ENCODE data around the gene MMP15. TPM values are rescaled to one million over a fixed set of nuclear protein-coding genes. Genes with fewer than 3 reads are reported as not detected.

MMP15 gene
- total RNA-seq, 1 donor from 2014 or later, result 5.1 TPM

GRCh38 chr16:58034774-58035173, 9.2 kb downstream of the MMP15 start:
- no peak for DNase-seq (ENCODE audit: low read depth, low spot score)

- DNase-seq (ENCODE audit: low read depth, low spot score), result no peak
Measured at GRCh38 chr16:58035356-58036170, 10.0 kb downstream of the MMP15 start.

DNA sequence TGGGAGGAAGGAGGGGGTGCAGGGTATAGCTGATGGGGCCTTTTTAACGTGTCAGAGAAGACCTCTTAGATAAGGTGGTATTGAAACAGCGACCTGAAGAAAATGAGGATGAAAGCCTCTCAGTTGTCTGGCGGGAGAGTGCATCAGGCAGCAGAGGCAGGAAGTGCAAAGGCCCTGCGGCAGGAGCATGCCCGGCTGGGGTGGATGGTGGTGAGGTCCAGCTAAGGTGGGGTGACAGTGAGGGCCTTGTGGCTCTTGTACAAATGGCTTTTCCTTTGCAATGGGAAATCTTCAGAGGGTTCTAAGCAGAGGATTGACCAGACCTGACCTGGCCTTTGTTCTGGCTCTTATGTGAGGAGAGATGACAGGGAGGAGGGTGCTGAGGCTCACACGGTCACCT, 11.4 kb downstream of the MMP15 start:
- DNase-seq (ENCODE audit: low read depth, low spot score), result no peak

- DNase-seq (ENCODE audit: low read depth, low spot score), result no peak
Measured at GRCh38 chr16:58037365-58038057, 12.0 kb downstream of the MMP15 start.

GRCh38 chr16:58038219-58038641, 12.7 kb downstream of the MMP15 start:
- no peak for DNase-seq (ENCODE audit: low read depth, low spot score)

DNA sequence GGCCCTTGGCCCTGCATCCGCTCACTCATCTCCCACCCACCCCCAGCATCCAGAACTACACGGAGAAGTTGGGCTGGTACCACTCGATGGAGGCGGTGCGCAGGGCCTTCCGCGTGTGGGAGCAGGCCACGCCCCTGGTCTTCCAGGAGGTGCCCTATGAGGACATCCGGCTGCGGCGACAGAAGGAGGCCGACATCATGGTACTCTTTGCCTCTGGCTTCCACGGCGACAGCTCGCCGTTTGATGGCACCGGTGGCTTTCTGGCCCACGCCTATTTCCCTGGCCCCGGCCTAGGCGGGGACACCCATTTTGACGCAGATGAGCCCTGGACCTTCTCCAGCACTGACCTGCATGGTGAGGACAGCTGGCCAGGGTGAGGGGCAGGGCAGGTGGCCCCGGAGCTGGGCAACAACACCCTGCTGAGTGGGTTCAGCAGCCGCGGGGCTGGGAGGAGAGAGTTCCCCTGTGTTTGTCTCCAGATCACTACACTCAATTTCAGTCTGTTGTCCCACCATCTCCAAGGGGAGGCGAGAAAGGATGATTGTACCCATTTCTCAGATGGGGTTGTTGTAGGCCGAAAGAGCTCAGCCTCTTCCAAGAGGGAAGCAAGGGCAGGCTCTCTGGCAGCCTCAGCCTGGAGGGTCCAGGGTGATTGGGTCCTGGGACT, 14.4 kb downstream of the MMP15 start:
- no peak for DNase-seq (ENCODE audit: low read depth, low spot score)

DNA sequence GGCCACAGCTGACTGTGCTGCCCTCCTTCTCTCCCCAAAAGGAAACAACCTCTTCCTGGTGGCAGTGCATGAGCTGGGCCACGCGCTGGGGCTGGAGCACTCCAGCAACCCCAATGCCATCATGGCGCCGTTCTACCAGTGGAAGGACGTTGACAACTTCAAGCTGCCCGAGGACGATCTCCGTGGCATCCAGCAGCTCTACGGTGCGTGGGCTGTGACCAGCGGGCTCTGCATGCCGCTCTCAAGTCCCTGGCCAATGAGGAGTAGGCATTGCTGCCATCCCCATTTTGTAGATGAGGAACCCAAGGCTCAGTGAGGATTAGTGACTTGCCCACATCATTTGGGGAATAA, 14.9 kb downstream of the MMP15 start:
- DNase-seq (ENCODE audit: low read depth, low spot score), result no peak

DNA sequence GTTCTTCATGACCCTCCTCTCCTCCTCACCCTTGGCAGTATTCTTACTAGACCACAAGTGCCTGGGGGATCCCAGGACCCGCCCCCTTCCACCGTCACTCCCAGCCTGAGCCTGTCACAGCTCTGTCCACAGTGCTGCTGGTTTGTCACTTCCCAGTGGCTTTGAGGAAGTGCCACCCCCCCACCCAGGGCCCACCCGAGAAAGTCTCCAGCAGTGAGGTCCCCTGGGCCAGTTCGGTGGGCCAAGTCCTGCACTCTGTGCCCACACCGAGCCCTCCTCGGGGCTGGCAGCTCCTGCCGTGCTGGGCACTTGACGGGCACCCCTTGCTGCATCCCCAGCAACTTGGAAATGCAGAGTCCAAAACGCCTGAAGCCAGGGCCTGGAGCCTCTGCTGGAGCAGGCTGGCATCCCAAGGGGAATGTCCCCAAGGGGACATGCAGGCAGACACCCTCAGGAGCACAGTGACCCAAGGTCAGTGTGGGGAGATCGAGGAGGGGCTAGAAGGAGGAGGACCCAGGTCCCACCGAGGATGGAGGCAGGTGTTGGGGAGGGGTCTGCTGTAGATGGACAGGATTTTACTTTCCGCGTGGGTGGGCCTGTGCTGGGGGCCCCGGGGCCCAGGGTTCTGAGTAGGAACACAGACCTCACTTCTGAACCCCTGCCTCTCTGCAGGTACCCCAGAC, 15.5 kb downstream of the MMP15 start:
- DNase-seq (ENCODE audit: low read depth, low spot score), result no peak

DNA sequence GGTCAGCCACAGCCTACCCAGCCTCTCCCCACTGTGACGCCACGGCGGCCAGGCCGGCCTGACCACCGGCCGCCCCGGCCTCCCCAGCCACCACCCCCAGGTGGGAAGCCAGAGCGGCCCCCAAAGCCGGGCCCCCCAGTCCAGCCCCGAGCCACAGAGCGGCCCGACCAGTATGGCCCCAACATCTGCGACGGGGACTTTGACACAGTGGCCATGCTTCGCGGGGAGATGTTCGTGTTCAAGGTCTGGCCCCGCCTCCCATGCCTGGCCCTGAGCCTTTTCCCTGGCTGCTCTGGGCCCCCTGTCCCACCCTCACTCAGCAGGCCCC, 16.0 kb downstream of the MMP15 start:
- DNase-seq (ENCODE audit: low read depth, low spot score), result no peak

GRCh38 chr16:58042001-58042885, 16.7 kb downstream of the MMP15 start:
- no peak for DNase-seq (ENCODE audit: low read depth, low spot score)

DNA sequence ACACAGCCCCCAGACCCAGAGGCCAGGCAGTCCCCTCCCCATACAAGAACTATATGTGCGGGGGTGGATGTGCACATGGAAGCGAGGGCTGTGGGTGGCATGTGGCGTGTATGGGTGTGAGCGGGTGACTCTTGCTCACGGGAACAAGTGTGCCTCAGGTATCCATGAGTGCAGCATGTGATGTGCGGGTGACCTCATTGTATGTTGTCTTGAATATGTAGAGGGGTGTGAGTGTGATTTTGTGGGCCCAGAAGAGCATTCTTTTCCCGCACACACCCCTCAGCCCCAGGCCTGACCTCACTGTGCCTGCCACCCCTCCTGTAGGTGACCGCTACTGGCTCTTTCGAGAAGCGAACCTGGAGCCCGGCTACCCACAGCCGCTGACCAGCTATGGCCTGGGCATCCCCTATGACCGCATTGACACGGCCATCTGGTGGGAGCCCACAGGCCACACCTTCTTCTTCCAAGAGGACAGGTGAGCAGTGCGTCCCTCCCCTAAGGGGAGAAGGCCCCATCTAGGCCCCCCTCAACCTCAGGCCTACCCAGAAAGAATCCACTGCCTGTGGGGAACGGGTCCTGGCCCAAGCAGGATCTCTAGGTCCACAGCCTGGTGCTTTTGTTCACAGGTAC, 17.4 kb downstream of the MMP15 start:
- no peak for DNase-seq (ENCODE audit: low read depth, low spot score)

DNA sequence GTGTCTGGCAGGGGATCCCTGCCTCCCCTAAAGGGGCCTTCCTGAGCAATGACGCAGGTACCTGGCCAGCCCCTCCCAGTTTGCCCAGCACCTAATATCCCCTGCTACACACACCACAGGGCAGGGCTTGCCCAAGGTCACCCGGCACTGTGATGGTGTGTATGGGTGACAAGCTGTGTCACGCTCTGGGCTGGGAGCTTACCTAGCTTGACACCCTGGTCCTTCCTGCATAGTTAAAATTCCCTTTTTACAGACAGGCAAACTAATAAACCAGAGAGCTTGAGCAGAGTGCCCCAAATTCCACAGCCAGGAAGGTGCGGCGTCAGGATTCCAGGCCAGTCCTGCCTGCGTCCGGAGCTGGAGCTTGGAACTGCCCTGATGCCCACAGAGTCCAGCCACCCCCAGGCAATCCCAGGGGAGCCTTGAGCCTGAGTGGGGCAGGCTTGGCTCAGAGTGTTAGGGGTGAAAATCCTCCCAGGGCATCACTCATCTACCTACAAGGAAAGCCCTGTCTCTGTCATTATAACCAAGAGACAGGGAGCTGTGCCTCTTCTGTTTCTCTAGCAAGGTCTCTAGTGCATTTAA, 18.1 kb downstream of the MMP15 start:
- no peak for DNase-seq (ENCODE audit: low read depth, low spot score)

DNA sequence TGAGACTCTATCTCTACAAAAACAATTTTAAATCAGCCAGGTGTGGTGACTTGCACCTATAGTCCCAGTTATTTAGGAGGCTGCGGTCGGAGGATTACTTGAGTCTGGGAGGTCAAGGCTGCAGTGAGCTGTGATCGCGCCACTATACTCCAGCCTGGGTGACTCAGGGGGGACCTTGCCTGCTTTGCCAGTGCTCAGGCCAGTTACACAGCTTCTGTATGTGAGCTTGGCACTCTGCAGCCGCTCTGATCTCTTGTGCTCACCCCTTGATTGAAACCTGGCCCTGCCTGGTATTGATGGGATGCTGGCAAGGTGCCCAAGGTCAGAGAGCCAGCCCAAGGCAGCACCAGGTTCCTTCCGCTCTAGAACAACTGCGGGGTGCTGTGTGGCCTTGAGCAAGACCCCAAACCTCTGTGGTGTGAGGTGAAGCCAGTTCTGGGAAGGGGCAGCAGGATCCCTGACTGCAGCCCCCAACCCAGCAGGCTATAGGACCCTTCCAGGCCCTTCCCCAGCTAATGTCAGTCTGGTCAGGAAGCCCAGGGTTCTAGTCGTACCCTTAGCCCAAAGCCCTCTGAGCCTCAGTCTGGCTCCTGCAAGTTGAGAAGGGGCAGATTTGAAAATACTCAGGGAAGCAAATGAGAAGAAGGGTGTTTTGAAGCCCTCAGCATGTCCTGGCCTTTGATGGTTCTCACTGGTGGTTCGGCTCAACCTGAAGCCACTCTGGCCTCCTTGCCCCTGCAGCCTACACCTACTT, 18.9 kb downstream of the MMP15 start:
- DNase-seq (ENCODE audit: low read depth, low spot score), result no peak

DNA sequence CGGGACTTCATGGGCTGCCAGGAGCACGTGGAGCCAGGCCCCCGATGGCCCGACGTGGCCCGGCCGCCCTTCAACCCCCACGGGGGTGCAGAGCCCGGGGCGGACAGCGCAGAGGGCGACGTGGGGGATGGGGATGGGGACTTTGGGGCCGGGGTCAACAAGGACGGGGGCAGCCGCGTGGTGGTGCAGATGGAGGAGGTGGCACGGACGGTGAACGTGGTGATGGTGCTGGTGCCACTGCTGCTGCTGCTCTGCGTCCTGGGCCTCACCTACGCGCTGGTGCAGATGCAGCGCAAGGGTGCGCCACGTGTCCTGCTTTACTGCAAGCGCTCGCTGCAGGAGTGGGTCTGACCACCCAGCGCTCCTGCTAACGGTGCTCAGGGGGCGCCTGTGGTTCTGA, 19.5 kb downstream of the MMP15 start:
- DNase-seq (ENCODE audit: low read depth, low spot score), result no peak

DNA sequence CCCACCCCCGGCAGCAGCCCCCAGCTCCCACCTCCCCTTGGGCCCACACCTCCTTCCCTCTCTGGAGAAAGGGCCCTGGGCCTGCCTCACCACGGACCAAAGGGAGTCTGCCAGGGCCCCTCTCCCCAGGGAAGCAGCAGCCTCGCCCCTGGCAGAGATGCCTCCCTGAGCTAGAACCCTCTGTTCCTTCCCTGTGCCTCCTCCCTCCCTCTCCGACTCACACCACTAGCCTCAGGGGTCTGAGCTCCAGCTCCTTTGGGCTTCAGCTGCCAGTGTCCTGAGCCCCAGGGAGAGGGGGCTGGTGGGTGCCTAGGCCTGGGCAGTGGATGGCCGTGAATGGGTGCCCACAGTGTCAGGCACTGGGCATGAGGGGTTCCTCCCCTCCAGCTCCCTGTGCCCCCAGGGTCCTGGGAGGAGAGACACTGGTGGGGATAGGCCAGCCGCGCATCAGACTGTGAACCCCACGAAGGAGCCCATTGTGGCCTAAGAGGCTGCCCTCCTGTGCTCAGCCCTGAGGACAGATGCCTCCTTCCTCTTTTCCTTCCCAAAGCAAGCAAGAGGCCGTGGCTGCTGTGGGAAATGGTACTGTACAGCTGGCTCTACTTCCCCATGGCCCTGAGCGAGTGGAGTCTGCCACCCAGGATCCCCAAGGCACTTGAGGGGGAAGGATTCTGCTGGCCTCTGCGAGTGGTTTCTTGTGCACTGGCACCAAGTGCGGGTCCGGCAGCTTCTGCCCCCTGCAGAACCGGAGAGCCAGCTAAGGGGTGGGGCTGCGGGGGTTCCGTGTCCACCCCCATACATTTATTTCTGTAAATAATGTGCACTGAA, 20.7 kb downstream of the MMP15 start:
- DNase-seq (ENCODE audit: low read depth, low spot score), result no peak

GRCh38 chr16:58046936-58047335, 21.4 kb downstream of the MMP15 start:
- DNase-seq (ENCODE audit: low read depth, low spot score), result no peak

DNA sequence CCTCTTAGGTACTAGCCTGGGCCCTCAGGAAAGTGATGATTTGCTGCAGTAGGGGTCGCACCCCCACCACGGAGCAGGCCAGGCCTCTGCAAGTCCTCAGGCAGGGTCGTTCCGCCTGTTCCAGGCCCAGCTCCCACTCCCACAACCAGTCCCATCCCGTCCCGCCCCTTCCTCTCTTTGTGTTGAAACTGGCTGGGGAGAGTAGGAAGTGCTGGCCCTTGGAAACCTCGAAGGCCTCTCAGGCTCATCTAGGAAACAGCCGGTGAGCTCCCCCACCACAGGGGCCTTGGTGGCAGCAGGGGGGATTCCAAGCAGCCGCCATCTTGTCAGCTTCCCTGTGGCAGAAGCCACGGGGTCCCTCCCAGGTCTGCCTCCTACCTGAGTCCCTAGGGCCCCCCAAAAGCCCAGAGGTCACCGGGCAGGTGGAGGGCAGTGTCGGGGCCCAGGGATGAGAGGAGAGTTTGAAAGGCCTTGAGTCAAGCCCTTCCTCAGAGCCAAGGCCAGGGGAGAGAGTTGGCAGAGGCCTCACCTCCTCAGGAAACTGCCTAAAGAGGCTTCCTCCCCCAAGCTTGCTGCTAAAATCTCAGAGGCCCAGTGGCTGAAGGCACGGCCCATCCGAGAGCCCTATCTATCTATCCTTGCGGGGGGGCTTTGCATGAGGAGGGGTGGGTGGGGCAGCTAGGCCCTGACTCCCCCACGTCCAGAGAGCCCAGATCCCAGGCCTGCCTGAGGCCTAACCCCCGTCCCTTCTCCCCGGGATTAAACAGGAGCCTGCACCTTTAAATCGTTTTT, 22.2 kb downstream of the MMP15 start:
- DNase-seq (ENCODE audit: low read depth, low spot score), result no peak
